H7 (cell line): Measurements from ENCODE around the gene CDH20. TPM values are rescaled to one million over a fixed set of nuclear protein-coding genes. Genes with fewer than 3 reads are reported as not detected.

ENCODE experiments used
- DNase-seq: peaks from one replicate; pipeline ENCODE4 v3.0.0; 2012
- H3K27me3 ChIP-seq: 2 replicates; pipeline ENCODE4 v1.6.0; 2011; ENCODE audit warnings: mild to moderate bottlenecking, low read length; ENCODE audit not compliant: control insufficient read depth, insufficient read depth
- H3K36me3 ChIP-seq: replicated peaks from 2 replicates; pipeline ENCODE4 v1.5.1; 2011; ENCODE audit warnings: low read length; ENCODE audit not compliant: control insufficient read depth, insufficient read depth
- H3K4me3 ChIP-seq: 2 replicates; pipeline ENCODE4 v1.5.1; 2011; ENCODE audit warnings: low read depth, mild to moderate bottlenecking, control low read depth, low read length, moderate library complexity; ENCODE audit not compliant: insufficient read depth
- total RNA-seq: library from RNA; depleted of rRNA; stranded (reverse); fragments of >200 nt; shearing (Covaris generic); gene quantifications from 2 replicates; pipeline ENCODE4 v1.2.3, GENCODE V29; 2014; rRNA removed

CDH20 gene
- total RNA-seq: 0.31 and 0.81 TPM in 2 replicates

DNA sequence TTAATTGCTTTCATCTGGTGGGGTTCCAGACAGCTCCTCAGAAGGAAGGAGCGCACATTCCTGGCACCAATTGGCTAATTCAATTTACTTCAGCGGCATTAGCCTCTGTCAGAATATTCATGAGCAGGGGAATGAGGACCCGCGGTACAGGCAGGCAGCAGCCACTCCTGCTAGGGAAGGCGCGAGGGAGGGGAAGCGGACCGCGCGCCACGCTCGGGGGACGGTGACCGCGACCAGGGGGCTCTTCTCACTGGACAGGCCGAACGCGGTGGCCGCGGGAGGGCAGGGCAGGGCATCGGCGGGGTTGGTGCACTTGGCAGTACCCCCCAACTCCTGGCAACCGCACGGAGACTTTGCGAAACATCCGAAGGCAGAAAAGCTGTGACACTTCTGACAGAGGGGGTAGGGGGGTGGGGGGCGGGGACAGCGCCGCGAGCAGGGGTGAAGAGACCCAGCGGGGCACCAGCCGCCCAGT, at the start of gene CDH20:
CDH20 (plus strand) TSS at position 160 of the 475 bp plus-strand sequence.
- Histone ChIP-seq H3K36me3 (no peaks in the 10 kb centered on the region), H3K4me3 (peak within 1 kb of the TSS; percentile 65), H3K27me3 (peaks cover 28% of the 10 kb centered on the region)
- peak; percentile 76 for DNase-seq

DNA sequence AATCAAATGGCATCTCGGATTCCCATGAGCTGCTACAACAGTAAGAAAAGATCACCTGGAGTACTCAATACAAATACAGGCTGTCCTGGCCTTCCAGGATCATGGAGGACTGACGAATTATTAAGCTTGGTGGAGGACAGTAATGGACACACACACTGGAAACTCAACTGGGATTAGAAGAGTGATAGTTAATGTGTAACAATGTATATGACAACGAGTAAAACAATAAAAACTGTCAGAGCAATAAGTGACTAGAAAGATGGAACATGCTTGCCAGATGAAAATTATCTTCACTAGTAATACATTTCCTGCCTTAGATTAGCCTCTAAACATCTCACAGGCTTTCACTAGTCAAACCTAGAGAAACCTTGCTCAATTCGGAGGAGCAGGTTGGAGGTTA, 49.2 kb upstream of the CDH20 start:
- Histone ChIP-seq H3K36me3 (no peaks in the 10 kb centered on the region), H3K4me3 (no peak overlapping the region), H3K27me3 (no peaks in the 10 kb centered on the region)
- no peak for DNase-seq

DNA sequence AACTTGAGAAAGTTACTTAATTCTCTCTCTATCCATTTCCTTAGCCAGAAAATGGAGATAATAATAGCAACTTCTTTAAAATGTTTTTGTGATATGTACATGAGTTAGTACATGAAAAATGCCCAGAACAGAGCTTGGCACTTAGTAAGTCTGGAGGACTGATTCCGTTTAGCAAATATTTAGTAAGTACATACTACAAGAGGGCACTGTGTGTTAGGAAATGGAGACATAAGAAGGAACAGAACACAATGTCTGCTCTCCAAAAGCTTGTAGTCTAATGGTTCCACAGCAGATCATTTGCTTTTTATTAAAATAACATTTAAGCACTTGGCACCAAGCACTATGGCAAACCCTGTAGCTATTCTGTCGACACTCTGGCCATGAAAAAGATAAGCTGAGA, 47.5 kb upstream of the CDH20 start:
- H3K36me3 ChIP-seq: no peaks in the 10 kb centered on the region
- H3K27me3 ChIP-seq: no peaks in the 10 kb centered on the region
- no peak for DNase-seq
- no peak overlapping the region for H3K4me3 ChIP-seq

DNA sequence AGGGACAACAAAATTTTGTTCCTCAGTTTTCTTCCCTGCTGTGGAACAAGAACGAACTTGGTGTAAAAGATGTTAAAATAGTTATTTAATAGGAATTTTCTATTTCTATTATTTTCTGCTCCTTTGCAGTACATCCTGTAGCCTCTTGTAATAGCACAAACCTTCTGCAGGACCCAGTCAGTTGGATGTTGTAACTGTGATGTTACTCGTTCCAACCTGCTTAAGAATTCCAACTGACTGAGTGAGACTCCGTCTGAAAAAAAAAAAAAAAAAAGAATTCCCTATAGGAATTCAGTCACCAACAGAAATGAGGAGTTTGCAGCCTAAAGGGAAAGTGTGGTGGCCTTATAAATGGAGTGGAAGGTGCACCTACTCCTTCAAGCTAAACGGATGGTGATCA, 46.4 kb upstream of the CDH20 start:
- H3K36me3 ChIP-seq: no peaks in the 10 kb centered on the region
- H3K27me3 ChIP-seq: no peaks in the 10 kb centered on the region
- H3K4me3 ChIP-seq: no peak overlapping the region
- no peak for DNase-seq

DNA sequence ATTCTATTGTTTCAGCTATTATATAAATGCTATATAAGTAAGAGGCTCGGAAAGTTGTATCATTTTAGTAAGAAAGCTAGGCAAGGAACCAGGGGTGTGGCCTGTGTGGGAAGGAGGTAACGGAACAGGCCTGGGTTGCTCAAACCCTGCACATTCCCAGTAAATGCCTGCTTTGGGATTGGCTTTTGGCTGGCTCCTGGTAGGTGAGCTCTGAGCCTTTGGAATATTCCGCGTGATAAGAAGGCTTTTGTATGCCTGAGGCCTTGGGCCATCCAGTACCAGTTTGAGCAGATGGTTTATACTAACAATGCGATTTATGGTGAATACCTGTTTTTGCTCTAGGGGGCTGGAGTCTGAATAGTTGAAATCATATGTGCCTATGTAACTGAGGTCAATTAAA, 42.6 kb upstream of the CDH20 start:
- DNase-seq: no peak
- Histone ChIP-seq H3K4me3 (no peak overlapping the region), H3K27me3 (no peaks in the 10 kb centered on the region), H3K36me3 (no peaks in the 10 kb centered on the region)

DNA sequence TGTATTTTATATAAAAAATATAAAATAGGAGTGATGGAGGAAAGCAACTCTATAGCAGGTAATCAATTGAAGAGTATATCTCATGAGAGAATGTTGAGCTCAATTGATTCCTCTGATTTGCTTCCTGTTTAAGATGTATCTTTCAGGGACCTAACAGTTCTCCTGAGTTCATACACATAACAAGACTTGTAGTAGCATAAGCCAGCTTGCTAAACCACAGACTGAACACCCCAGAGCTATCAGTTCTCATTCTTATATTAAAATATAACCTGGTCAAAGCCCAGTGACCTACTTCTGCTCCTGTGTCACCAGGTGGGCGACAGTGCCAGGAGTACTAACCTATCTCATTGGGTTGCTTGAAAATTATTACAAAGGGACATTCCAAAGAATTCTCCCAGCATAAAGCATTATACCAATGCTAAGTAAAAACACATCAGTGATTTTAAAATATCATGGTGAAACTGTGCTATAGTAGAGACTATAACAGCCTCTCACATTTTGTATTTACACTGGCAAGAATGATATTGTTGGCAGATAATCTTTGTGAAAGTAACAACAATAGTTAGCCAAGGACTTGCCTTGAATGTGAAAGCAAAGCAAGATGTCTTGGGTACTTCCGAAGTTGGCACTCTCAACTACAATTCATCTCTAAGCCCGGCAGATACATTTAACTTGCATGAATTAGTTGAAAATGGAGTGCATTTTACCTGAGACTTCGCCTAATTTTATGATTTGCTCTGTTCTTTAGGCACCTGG, 40.8 kb upstream of the CDH20 start:
- no peak for DNase-seq

DNA sequence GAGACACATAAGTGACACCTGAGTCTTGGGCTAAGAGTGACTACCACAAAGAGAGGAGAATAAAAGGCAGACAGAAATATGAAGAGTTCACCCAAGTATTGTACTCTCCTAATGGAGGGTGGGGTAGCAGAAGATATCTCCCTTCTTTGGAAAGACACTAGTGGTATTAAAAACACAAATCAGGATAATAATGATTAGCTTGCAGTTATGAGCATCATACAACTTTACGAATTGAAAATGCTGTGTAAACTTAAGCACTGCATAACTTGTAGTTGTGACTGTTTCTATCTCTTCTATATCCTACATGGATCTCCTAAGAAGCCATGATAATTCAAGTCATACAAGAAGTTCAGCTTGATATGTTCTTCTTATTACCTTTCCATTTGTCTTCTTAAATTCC, 38.1 kb upstream of the CDH20 start:
- H3K36me3 ChIP-seq: no peaks in the 10 kb centered on the region
- H3K27me3 ChIP-seq: no peaks in the 10 kb centered on the region
- no peak overlapping the region for H3K4me3 ChIP-seq
- DNase-seq: no peak

More for the DNA sequence above, 40.8 kb upstream of the CDH20 start:
- H3K4me3 ChIP-seq: no peak overlapping the region
- H3K36me3 ChIP-seq: no peaks in the 10 kb centered on the region
- no peaks in the 10 kb centered on the region for H3K27me3 ChIP-seq

DNA sequence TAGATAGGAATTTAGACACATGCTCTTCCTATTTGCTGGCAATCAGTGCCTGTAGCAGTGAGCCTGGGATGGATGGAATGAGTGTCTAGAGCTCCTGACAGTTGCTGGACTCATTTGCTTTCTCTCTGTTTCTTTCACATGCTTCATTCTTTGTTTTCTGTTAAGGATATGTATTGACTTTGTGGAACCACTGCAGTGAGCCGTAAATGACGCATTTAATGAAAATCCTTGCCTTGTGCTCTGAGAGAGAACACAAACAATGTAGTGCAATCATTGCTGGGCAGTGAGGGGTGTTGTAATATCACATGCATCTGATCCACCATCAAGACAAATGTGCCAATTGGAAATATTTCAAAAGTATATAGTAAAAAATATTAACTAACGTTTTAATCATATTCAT, 25.2 kb upstream of the CDH20 start:
- Histone ChIP-seq H3K36me3 (no peaks in the 10 kb centered on the region), H3K4me3 (no peak overlapping the region), H3K27me3 (no peaks in the 10 kb centered on the region)
- DNase-seq: no peak

DNA sequence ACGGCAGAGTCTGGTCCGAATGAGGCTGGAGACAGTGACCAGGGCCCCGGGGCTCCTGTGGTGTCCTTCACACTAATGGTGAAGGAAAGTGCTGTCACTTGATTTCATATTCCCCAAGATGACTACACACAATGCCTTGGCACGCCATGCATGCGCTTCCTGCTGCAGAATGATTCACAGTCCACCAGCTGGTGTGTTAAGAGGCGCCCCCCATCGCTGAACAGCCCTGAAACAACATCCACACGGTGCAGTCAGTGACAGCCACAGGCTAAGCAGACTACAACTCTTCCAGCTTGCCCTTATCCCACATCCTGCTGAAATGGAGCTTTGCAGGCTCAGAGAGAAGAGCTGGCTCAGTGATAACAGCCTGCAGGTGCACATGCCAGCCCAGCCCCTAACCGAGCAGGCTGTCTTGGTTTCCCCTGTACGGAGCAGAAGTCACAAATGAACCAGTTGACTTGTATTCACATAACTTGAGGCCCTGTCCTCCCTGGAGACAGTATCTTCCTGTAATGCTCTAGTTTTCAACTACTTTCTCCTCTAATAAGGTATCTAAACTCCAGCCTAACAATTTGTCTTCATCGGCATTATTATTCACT, 24.3 kb upstream of the CDH20 start:
- DNase-seq: no peak
- Histone ChIP-seq H3K36me3 (no peaks in the 10 kb centered on the region), H3K27me3 (no peaks in the 10 kb centered on the region), H3K4me3 (no peak overlapping the region)

DNA sequence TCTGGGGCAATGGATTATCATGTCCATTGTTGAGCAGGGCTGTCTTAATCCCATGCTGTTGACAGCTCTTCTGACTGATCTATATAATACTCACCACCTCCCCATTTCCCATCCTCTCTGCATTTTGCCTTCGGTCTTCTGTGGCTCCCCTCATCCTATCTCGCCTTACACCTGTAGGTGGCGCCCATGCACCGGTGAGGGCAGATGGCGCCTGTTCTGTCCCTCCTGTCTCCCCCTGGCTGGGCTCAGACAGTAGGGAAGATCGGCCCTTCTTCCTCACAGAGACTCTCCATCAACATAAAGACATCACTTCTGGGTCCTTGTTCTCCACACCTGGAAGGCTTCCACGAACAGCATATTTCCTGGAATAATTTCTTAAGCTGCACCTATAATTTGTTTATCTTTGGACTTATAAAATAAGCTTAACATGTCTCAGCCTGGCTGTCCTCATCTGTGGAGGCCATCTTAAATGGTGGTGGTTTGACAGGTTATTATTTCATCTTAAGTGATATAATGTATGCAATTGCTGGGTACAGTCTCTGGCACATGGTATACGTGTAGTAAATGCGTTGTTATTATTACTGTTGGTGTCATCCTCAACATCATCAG, 10.9 kb upstream of the CDH20 start:
- Histone ChIP-seq H3K36me3 (no peaks in the 10 kb centered on the region), H3K4me3 (no peak overlapping the region), H3K27me3 (no peaks in the 10 kb centered on the region)
- DNase-seq: peak; percentile 78

DNA sequence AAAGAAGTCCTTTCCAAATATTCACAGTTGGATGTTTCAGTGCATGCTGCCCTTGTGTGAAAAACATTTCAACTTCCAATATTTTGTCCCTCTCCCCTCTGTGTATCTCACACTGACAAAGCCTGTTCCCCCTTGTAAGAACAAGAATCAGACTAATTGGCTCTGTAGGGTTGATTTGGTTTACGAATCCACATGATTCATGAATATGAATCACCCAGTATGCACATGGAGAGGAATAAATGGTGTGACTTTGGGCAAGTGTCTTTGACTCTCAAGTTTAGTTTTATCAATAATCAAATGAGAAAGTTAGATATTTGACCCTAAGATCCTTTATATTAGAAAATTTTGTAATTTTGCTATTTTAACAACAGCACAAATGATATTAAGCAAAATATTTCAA, 9.3 kb upstream of the CDH20 start:
- Histone ChIP-seq H3K36me3 (no peaks in the 10 kb centered on the region), H3K27me3 (no peaks in the 10 kb centered on the region), H3K4me3 (no peak overlapping the region)
- no peak for DNase-seq

DNA sequence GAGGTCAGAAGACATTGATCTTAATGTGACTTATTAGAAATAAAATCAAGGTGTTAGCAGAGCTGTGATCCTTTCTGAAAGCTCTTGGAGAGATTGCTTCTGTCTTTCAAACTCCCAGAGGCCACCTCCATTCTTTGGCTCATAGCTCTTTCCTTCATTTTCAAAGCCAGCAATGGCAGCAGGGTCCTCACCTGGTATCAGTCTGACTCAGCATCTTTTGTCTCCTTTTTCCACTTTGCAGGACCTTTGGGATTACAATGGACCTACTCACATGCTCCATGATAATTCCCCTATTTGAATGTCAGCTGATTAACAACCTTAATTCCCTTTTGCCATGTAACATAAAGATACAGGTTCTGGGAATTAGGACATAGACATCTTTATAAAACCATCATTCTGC, 6.8 kb upstream of the CDH20 start:
- no peak for DNase-seq
- Histone ChIP-seq H3K4me3 (no peak overlapping the region), H3K27me3 (no peaks in the 10 kb centered on the region)

DNA sequence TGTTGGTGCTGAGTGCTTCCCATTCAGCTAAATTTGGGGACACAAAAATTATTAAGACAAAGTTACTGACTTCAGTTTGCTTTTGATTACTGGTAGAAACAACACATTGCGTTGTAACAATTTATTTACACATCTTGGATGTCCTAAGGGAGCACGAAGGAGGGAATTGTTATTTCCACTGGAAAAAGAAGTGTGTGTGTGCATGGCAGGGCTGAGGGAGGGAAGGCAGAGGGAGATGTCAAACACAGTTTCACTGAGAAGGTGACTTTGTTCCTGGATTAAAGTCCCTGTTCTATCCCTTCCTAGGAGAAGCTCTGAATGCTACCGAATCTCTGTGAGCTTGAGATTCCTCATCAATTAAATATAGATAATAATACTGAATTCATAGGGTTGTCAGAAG, 3.8 kb upstream of the CDH20 start:
- no peaks in the 10 kb centered on the region for H3K36me3 ChIP-seq
- peaks cover 12% of the 10 kb centered on the region for H3K27me3 ChIP-seq
- DNase-seq: no peak
- H3K4me3 ChIP-seq: no peak overlapping the region

More for the DNA sequence above, 6.8 kb upstream of the CDH20 start:
- H3K36me3 ChIP-seq: no peaks in the 10 kb centered on the region

DNA sequence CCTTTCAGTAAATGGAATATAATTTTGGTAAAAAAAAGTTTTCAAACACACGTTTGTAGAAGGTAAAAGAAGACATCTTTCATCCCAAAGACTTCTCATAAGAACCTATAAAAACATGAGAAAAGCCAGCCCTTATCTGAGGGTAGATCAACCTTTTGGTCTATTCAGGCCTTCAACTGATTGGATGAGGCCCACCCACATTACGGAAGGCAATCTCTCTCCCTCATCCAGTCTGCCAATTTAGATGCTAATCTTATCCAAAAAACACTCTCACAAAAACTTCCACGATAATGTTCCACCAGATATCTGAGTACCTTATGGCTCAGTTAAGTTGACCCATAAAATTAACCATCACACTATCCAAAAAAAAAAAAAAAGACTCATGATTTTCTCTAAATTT, 2.2 kb upstream of the CDH20 start:
- Histone ChIP-seq H3K4me3 (no peak overlapping the region), H3K36me3 (no peaks in the 10 kb centered on the region), H3K27me3 (peaks cover 28% of the 10 kb centered on the region)
- no peak for DNase-seq
